ENCODE measurements around the gene SNTG2.

Gene SNTG2

DNA sequence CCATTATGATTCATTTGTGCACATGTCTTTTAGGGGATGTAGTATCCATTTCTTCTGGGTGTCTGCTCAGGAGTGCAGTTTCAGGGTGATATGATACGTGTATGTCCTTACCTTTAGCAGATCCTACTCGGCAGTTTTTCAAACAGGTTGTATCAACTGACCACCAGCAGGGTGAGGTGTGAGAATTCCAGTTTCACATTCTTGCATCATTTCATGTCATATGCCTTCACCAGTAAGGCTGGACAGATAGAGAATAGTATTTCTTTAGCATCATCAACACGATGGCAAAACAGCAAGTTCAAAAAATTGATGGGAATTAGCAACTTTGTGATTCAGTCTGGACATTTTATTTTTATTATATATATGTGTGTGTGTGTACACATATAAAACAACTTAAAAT lies 232.7 kb downstream of the SNTG2 start:
- DNase-seq (ENCODE audit: extremely low read depth, low read depth) = no peak
- TF ChIP-seq, protein P1, sequence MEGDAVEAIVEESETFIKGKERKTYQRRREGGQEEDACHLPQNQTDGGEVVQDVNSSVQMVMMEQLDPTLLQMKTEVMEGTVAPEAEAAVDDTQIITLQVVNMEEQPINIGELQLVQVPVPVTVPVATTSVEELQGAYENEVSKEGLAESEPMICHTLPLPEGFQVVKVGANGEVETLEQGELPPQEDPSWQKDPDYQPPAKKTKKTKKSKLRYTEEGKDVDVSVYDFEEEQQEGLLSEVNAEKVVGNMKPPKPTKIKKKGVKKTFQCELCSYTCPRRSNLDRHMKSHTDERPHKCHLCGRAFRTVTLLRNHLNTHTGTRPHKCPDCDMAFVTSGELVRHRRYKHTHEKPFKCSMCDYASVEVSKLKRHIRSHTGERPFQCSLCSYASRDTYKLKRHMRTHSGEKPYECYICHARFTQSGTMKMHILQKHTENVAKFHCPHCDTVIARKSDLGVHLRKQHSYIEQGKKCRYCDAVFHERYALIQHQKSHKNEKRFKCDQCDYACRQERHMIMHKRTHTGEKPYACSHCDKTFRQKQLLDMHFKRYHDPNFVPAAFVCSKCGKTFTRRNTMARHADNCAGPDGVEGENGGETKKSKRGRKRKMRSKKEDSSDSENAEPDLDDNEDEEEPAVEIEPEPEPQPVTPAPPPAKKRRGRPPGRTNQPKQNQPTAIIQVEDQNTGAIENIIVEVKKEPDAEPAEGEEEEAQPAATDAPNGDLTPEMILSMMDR (IDR thresholded peaks at IDR 0.05; ENCODE audit: low read depth, low read length) = no peak

DNA sequence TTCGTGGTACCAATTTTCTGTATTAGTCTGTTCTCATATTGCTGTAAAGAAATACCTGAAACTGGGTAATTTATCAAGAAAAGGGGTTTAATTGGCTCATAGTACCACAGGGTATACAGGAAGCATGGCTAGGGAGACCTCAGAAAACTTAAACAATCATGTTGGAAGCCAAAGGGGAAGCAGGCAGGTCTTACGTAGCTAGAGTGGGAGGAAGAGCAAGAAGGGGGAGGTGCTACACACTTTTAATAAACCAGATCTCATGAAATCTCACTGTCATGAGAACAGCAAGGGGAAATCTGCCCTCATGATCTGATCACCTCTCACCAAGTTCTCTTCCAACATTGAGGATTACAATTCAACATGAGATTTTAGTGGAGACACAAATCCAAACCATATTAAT lies 235.8 kb downstream of the SNTG2 start:
- TF ChIP-seq, protein P1 (IDR thresholded peaks at IDR 0.05; ENCODE audit: low read depth, low read length) = no peak
- no peak for DNase-seq (ENCODE audit: extremely low read depth, low read depth)

DNA sequence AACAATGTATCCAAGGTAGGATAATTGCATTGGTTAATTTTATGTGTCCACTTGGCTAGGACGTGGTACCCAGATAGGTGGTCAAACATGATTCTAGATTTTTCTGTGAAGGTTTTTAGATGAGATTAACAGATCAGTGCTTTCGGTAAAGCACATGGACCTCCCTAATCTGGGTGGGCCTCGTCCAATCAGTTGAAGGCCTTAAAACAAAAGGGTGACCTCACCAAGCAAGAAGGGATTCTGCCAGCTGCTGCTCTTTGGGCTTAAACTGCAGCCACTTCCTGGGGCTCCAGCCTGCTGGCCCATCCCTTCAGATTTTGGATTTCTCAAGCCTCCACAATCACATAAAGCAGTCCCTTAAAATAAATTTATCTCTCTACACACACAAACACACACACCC lies 236.5 kb downstream of the SNTG2 start:
- TF ChIP-seq, protein P1 (IDR thresholded peaks at IDR 0.05; ENCODE audit: low read depth, low read length) = no peak
- DNase-seq (ENCODE audit: extremely low read depth, low read depth) = no peak

DNA sequence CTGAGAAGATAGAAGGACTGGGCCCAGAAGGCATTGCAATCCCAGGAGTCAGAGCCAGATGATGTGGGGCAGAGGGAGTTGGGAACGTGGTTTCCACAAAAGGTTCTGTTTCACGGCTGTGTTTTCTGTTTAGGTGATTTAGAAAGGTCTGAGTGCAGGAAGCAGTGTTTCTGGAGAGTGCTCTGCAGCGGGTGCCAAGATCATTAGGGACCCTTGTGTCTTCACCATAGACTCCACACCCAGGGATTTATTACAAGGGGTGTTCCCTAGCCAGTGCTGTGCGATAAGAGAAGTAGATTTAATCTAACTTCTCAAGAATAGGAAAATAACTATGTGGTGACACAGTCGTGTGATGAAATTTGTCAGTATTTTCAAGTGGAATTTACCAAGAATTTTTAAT lies 241.5 kb downstream of the SNTG2 start:
- DNase-seq (ENCODE audit: extremely low read depth, low read depth) = no peak
- TF ChIP-seq, protein P1 (IDR thresholded peaks at IDR 0.05; ENCODE audit: low read depth, low read length) = no peak

DNA sequence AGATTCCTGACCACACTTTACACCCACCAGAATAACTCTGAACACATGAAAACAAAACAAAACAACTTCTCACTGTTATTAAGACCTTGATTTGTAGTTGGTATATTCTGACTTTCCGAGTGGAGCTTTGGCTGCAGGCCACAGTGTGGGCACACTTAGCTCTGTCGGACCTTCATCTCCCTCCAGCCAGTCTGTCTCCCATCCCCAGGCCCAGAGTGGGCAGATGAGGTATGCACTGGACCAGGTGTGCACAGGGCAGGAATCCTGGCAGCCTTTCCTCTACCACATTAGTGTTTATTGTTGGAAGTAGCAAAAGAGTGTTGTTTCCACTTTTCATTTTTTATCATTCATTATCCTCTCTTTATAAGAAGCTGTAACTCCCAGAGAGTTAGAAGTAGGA lies 243.2 kb downstream of the SNTG2 start:
- TF ChIP-seq, protein P1 (IDR thresholded peaks at IDR 0.05; ENCODE audit: low read depth, low read length) = no peak
- no peak for DNase-seq (ENCODE audit: extremely low read depth, low read depth)

DNA sequence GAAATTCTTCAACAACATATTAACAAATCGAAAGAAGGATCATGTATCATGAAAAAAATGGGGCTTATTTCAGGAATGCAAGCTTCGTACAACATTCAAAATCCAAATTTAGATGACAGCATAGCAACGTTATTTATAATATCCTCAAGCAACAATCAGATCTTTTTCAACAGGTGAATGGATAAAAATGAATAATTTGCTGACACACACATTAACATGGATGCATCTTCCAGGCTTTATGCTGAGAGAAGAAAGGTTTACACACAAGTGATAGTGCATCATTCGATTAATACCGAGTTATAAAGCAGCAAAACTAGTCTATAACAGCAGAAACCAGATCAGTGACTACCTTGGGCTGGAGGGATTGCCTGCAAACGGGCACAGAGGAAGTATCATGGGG lies 253.1 kb downstream of the SNTG2 start:
- TF ChIP-seq, protein P1 (IDR thresholded peaks at IDR 0.05; ENCODE audit: low read depth, low read length) = no peak
- DNase-seq (ENCODE audit: extremely low read depth, low read depth) = no peak

DNA sequence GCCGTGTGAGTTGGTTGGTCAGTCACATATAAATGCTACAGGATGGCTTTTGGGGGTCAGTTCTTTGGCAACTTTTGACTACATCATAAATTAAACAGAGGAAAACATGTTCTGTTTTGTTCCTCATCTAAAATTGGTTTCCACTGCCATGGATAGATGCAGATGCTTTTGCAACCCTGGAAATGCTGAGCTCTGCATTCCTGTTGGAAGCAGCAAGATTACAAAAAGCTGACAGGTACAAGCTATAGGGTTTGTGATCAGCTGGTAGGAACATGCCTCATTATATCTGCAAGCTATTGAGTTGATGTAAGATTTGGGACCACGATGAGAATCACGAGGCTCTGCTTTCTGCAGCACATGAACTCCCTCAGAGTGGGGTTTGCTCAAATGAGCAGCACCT lies 255.2 kb downstream of the SNTG2 start:
- no peak for DNase-seq (ENCODE audit: extremely low read depth, low read depth)
- TF ChIP-seq, protein P1 (IDR thresholded peaks at IDR 0.05; ENCODE audit: low read depth, low read length) = no peak
